Measurements from ENCODE around the gene NR6A1.

NR6A1 gene

DNA sequence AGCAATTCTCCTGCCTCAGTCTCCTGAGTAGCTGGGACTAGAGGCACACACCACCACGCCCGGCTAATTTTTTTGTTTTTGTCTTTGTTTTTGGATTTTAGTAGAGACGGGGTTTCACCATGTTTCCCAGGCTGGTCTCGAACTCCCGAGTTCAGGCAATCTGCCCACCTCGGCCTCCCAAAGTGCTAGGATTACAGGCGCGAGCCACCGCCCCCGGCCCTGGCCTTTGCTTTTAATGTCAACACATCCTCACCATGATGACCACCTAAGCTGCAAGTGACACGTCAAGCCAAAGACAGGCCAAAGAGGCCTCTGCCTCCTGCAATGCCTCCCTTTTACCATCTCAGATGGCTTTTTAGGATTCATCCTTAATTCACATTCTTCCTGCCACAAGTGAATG is 142.4 kb downstream of the NR6A1 start:
- H3K27me3 ChIP-seq: no peaks in the 10 kb centered on the region
- H3K9ac ChIP-seq: no peak overlapping the region
- TF ChIP-seq Cebpa-rat (IDR thresholded peaks at IDR 0.05): no peak
- H3K36me3 ChIP-seq: no peaks in the 10 kb centered on the region
- no peaks in the 10 kb centered on the region for H4K20me1 ChIP-seq
- no peak overlapping the region for H3K4me2 ChIP-seq
- no peaks in the 10 kb centered on the region for H3K9me3 ChIP-seq (replicated peaks in 1 of 11)
- no peak overlapping the region for H3K4me3 ChIP-seq
- H3K4me1 ChIP-seq: no peaks in the 10 kb centered on the region
- H3K27ac ChIP-seq: no peak overlapping the region

DNA sequence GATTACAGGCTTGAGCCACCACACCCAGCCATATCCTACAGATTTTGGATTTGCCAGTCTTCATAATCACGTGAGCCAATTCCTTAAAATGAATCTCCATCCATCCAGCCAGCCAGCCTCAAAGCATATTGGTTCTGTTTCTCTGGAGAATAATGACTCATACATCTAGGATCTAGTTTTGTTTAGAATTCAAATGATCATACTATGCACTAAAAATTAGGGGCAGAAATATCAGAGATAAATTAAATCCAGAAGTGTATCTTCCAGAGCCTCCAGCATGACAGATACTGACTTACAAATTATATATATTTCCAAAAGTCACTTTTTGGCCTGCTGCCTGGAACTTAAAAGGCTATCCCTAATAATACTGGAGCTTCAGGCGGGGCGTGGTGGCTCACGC is 144.8 kb downstream of the NR6A1 start:
- Histone ChIP-seq H3K9ac (no peak overlapping the region), H3K9me3 (replicated peaks in 1 of 11) (no peaks in the 10 kb centered on the region), H3K4me2 (no peak overlapping the region), H4K20me1 (no peaks in the 10 kb centered on the region), H3K27me3 (no peaks in the 10 kb centered on the region), H3K4me1 (peaks cover 0 to 9% (median 4%) of the 10 kb centered on the region in 10 experiments; a peak in 8 of 20 replicates), H3K27ac (no peak overlapping the region), H3K36me3 (no peaks in the 10 kb centered on the region), H3K4me3 (no peak overlapping the region)
- no peak for TF ChIP-seq Cebpa-rat (IDR thresholded peaks at IDR 0.05)

- H3K4me1 ChIP-seq: peaks cover 0 to 12% (median 5%) of the 10 kb centered on the region in 10 experiments; a peak in 8 of 20 replicates
- no peak overlapping the region for H3K4me2 ChIP-seq
- no peaks in the 10 kb centered on the region for H3K36me3 ChIP-seq
- H3K9me3 ChIP-seq (replicated peaks in 1 of 11): no peaks in the 10 kb centered on the region
- H3K27ac ChIP-seq: no peak overlapping the region
- no peak overlapping the region for H3K4me3 ChIP-seq
- no peak for TF ChIP-seq Cebpa-rat (IDR thresholded peaks at IDR 0.05)
- H3K27me3 ChIP-seq: no peaks in the 10 kb centered on the region
- H3K9ac ChIP-seq: no peak overlapping the region
- no peaks in the 10 kb centered on the region for H4K20me1 ChIP-seq
Observed at GRCh38 chr9:124625087-124625486, 146.0 kb downstream of the NR6A1 start.

DNA sequence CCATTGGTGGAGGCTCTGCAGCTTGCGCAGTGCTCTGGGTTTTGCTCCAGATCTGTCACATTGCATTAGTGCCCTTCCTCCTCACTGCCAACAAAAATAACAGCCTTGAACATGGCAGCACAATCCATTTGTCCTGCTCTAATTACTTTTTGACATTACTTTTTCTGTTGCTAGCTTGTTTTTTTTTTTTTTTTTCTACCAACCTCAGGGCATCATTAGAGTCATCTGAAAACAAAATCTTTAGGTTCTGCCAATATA is 146.4 kb downstream of the NR6A1 start:
- Histone ChIP-seq H3K4me2 (no peak overlapping the region), H3K4me1 (peaks cover 0 to 12% (median 5%) of the 10 kb centered on the region in 10 experiments; a peak in 8 of 20 replicates), H3K27ac (no peak overlapping the region), H4K20me1 (no peaks in the 10 kb centered on the region), H3K9me3 (replicated peaks in 1 of 11) (no peaks in the 10 kb centered on the region), H3K4me3 (no peak overlapping the region), H3K27me3 (no peaks in the 10 kb centered on the region), H3K9ac (no peak overlapping the region), H3K36me3 (no peaks in the 10 kb centered on the region)
- TF ChIP-seq Cebpa-rat (IDR thresholded peaks at IDR 0.05): no peak

DNA sequence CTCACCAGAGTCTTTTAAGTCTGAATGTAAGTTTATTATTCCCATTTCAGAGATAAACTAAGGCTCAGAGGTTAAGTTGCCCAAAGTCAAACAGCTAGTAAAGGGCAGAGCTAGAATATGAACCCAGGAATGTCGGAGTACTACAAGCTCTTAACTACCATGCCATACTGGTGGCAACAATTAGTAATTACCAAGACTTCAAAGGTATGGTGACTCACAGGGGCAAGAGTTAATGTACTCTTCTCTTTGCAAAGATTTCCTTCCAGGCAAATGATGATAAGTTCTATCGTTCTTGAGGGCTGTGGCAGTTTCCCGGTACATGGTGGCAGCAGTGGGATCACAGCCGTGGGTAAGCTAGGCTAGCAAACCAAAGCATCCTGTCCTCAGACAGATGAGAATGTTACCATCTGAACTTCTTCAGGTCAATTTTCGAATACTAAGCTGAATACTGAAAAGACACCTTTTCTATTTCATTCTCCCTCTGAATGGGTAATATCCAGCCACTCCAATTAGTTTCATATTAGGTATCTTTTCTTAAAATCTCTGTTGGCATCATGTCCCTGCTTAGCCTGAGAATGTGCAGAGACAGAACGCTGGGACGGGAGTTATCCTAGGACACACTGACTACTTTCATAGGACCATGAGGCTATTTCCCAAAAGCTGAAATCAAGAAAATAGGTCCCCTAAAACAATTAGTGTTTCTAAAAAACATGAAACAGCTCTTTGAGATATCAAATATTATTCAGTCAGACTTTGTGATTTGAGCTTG is 147.0 kb downstream of the NR6A1 start:
- H3K36me3 ChIP-seq: no peaks in the 10 kb centered on the region
- H3K9me3 ChIP-seq (replicated peaks in 1 of 11): no peaks in the 10 kb centered on the region
- TF ChIP-seq Cebpa-rat (IDR thresholded peaks at IDR 0.05): no peak
- no peaks in the 10 kb centered on the region for H3K27me3 ChIP-seq
- H3K4me2 ChIP-seq: no peak overlapping the region
- H4K20me1 ChIP-seq: no peaks in the 10 kb centered on the region
- no peak overlapping the region for H3K27ac ChIP-seq
- H3K9ac ChIP-seq: no peak overlapping the region
- H3K4me3 ChIP-seq: no peak overlapping the region
- H3K4me1 ChIP-seq: peaks cover 0 to 12% (median 5%) of the 10 kb centered on the region in 10 experiments; a peak in 8 of 20 replicates

DNA sequence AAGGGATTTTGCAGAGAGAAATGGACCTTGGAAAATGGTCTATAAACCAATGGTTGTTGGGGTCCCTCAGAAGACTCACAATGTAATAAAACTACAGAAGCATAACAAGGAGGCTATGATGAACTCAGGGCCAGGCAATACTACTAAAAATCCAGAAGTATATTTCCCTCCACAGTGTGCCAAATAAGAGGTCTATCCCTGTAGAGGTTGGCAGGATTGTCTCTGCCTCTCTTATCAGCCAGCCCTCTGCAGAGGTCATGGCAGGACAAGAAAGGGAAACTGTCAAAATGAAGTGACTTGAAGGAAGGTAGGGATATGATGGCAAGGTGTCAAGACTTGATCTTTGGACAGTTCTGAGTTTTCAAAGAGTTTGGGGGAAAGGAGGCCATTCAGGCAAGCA is 148.2 kb downstream of the NR6A1 start:
- TF ChIP-seq Cebpa-rat (IDR thresholded peaks at IDR 0.05): no peak
- Histone ChIP-seq H3K27me3 (no peaks in the 10 kb centered on the region), H3K36me3 (no peaks in the 10 kb centered on the region), H3K27ac (no peak overlapping the region), H3K9me3 (replicated peaks in 1 of 11) (no peaks in the 10 kb centered on the region), H3K4me1 (peaks cover 0 to 12% (median 5%) of the 10 kb centered on the region in 10 experiments; a peak in 8 of 20 replicates), H3K4me2 (no peak overlapping the region), H4K20me1 (no peaks in the 10 kb centered on the region), H3K4me3 (no peak overlapping the region), H3K9ac (no peak overlapping the region)

DNA sequence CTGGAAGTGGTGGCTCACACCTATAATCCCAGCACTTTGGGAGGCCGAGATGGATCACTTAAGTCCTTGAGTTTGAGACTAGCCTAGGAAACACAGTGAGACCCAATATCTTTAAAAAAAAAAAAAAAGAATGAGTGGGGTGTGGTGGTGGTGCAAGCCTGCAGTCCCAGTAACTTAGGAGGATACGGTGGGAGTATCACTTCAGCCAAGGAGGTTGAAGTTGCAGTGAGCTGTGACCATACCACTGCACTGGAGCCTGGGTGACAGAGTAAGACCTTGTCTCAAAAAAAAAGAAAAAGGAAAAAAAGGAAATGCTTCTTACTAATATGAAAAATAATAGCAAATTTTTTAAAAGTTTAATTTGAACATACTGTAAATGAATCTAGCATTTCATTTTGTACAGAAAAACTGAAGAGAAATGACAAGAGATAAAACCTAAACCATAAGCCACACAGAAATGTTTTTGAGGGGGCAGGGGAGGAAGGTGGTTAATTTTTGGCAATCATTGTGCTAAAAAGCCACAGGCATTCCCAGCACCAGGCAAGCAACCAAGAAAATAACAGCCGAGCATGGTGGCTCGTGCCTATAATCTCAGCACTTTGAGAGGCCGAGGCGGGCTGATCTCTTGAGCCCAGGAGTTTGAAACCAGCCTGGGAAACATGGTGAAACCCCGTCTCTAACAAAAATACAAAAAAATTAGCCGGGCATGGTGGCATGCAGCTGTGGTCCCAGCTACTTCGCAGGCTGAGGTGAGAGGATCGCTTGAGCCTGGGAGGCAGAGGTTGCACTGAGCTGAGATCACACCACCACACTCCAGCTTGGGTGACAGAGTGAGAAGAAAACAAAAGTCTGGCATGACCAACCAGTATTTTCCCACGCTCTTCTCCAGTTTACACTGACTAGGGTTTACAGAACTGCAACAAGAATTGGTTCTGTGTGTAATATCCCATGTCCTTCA is 149.5 kb downstream of the NR6A1 start:
- H3K27me3 ChIP-seq: no peaks in the 10 kb centered on the region
- no peaks in the 10 kb centered on the region for H3K9me3 ChIP-seq (replicated peaks in 1 of 11)
- peak overlapping the region in 6 of 11 experiments; percentile 1 to 33 (median 7); a peak in 4 of 22 replicates for H3K4me2 ChIP-seq
- H3K9ac ChIP-seq: no peak overlapping the region
- H3K27ac ChIP-seq: no peak overlapping the region
- no peaks in the 10 kb centered on the region for H3K36me3 ChIP-seq
- no peak for TF ChIP-seq Cebpa-rat (IDR thresholded peaks at IDR 0.05)
- H3K4me3 ChIP-seq: no peak overlapping the region
- H4K20me1 ChIP-seq: no peaks in the 10 kb centered on the region
- peaks cover 0 to 12% (median 5%) of the 10 kb centered on the region in 10 experiments; a peak in 8 of 20 replicates for H3K4me1 ChIP-seq

- TF ChIP-seq Cebpa-rat (IDR thresholded peaks at IDR 0.05): no peak
- Histone ChIP-seq H3K36me3 (no peaks in the 10 kb centered on the region), H3K4me3 (no peak overlapping the region), H3K4me2 (no peak overlapping the region), H3K9ac (no peak overlapping the region), H3K27me3 (no peaks in the 10 kb centered on the region), H3K4me1 (peaks cover 0 to 24% (median 9%) of the 10 kb centered on the region in 10 experiments; a peak in 14 of 20 replicates), H3K9me3 (replicated peaks in 1 of 11) (no peaks in the 10 kb centered on the region), H4K20me1 (no peaks in the 10 kb centered on the region), H3K27ac (no peak overlapping the region)
Observed at GRCh38 chr9:124618476-124618875, 152.6 kb downstream of the NR6A1 start.

GRCh38 chr9:124617477-124618141 is 153.5 kb downstream of the NR6A1 start:
- H4K20me1 ChIP-seq: no peaks in the 10 kb centered on the region
- H3K9ac ChIP-seq: no peak overlapping the region
- no peaks in the 10 kb centered on the region for H3K9me3 ChIP-seq (replicated peaks in 1 of 11)
- no peak overlapping the region for H3K4me3 ChIP-seq
- H3K36me3 ChIP-seq: no peaks in the 10 kb centered on the region
- no peak overlapping the region for H3K27ac ChIP-seq
- TF ChIP-seq Cebpa-rat (IDR thresholded peaks at IDR 0.05): no peak
- no peak overlapping the region for H3K4me2 ChIP-seq
- H3K4me1 ChIP-seq: peaks cover 0 to 24% (median 9%) of the 10 kb centered on the region in 10 experiments; a peak in 14 of 20 replicates
- H3K27me3 ChIP-seq: no peaks in the 10 kb centered on the region
